ENCODE data around the gene RAB17.

Gene RAB17

GRCh38 chr2:237581751-237582746 lies 8.5 kb downstream of the RAB17 start:
- Mint-ChIP-seq H3K9me3 (no peaks in the 10 kb centered on the region), H3K4me3 (peak overlapping the region; percentile 26), H3K27me3 (peaks cover 1% of the 10 kb centered on the region), H3K36me3 (ENCODE audit: low read depth) (no peaks in the 10 kb centered on the region), H3K4me1 (peaks cover 10% of the 10 kb centered on the region), H3K27ac (peak overlapping the region; percentile 62)
- ATAC-seq: peak; percentile 91
- DNase-seq: peak; percentile 51

GRCh38 chr2:237581326-237581725 lies 9.2 kb downstream of the RAB17 start:
- peaks cover 4% of the 10 kb centered on the region for H3K27me3 Mint-ChIP-seq
- H3K27ac Mint-ChIP-seq: peak overlapping the region; percentile 62
- peak overlapping the region; percentile 26 for H3K4me3 Mint-ChIP-seq
- DNase-seq: no peak
- H3K36me3 Mint-ChIP-seq (ENCODE audit: low read depth): no peaks in the 10 kb centered on the region
- peaks cover 10% of the 10 kb centered on the region for H3K4me1 Mint-ChIP-seq
- ATAC-seq: no peak
- no peaks in the 10 kb centered on the region for H3K9me3 Mint-ChIP-seq

- Mint-ChIP-seq H3K4me1 (peaks cover 10% of the 10 kb centered on the region), H3K27ac (no peak overlapping the region), H3K36me3 (ENCODE audit: low read depth) (no peaks in the 10 kb centered on the region), H3K4me3 (no peak overlapping the region), H3K27me3 (peaks cover 3% of the 10 kb centered on the region), H3K9me3 (no peaks in the 10 kb centered on the region)
- DNase-seq (no peak), ATAC-seq (no peak)
Observed at GRCh38 chr2:237577956-237578870, 12.3 kb downstream of the RAB17 start.

- Mint-ChIP-seq H3K27me3 (peaks cover 3% of the 10 kb centered on the region), H3K9me3 (no peaks in the 10 kb centered on the region), H3K27ac (no peak overlapping the region), H3K4me3 (no peak overlapping the region), H3K36me3 (ENCODE audit: low read depth) (no peaks in the 10 kb centered on the region), H3K4me1 (peaks cover 9% of the 10 kb centered on the region)
- ATAC-seq (no peak), DNase-seq (no peak)
Observed at GRCh38 chr2:237577458-237577857, 13.1 kb downstream of the RAB17 start.

GRCh38 chr2:237576974-237577373 lies 13.6 kb downstream of the RAB17 start:
- peaks cover 5% of the 10 kb centered on the region for H3K27me3 Mint-ChIP-seq
- H3K27ac Mint-ChIP-seq: no peak overlapping the region
- ATAC-seq (no peak), DNase-seq (no peak)
- H3K4me1 Mint-ChIP-seq: peaks cover 9% of the 10 kb centered on the region
- H3K36me3 Mint-ChIP-seq (ENCODE audit: low read depth): no peaks in the 10 kb centered on the region
- H3K9me3 Mint-ChIP-seq: no peaks in the 10 kb centered on the region
- H3K4me3 Mint-ChIP-seq: no peak overlapping the region

- Mint-ChIP-seq H3K4me1 (peaks cover 8% of the 10 kb centered on the region), H3K9me3 (no peaks in the 10 kb centered on the region), H3K27me3 (peaks cover 9% of the 10 kb centered on the region), H3K4me3 (no peak overlapping the region), H3K36me3 (ENCODE audit: low read depth) (no peaks in the 10 kb centered on the region), H3K27ac (no peak overlapping the region)
- ATAC-seq (no peak), DNase-seq (no peak)
Observed at GRCh38 chr2:237575869-237576862, 14.4 kb downstream of the RAB17 start.

GRCh38 chr2:237574894-237575868 lies 15.4 kb downstream of the RAB17 start:
- ATAC-seq (no peak), DNase-seq (no peak)
- peaks cover 9% of the 10 kb centered on the region for H3K27me3 Mint-ChIP-seq
- H3K36me3 Mint-ChIP-seq (ENCODE audit: low read depth): no peaks in the 10 kb centered on the region
- peaks cover 6% of the 10 kb centered on the region for H3K4me1 Mint-ChIP-seq
- H3K27ac Mint-ChIP-seq: no peak overlapping the region
- H3K9me3 Mint-ChIP-seq: no peaks in the 10 kb centered on the region
- H3K4me3 Mint-ChIP-seq: no peak overlapping the region

- Mint-ChIP-seq H3K4me3 (no peak overlapping the region), H3K27ac (no peak overlapping the region), H3K27me3 (peaks cover 9% of the 10 kb centered on the region), H3K4me1 (peaks cover 6% of the 10 kb centered on the region), H3K9me3 (no peaks in the 10 kb centered on the region), H3K36me3 (ENCODE audit: low read depth) (no peaks in the 10 kb centered on the region)
- ATAC-seq (no peak), DNase-seq (no peak)
Observed at GRCh38 chr2:237574467-237574866, 16.1 kb downstream of the RAB17 start.

- Mint-ChIP-seq H3K4me1 (peaks cover 6% of the 10 kb centered on the region), H3K36me3 (ENCODE audit: low read depth) (no peaks in the 10 kb centered on the region), H3K9me3 (no peaks in the 10 kb centered on the region), H3K27me3 (peaks cover 9% of the 10 kb centered on the region), H3K4me3 (no peak overlapping the region), H3K27ac (no peak overlapping the region)
- DNase-seq (no peak), ATAC-seq (no peak)
Observed at GRCh38 chr2:237573721-237574415, 16.7 kb downstream of the RAB17 start.

GRCh38 chr2:237572742-237573101 lies 17.8 kb downstream of the RAB17 start:
- H3K4me1 Mint-ChIP-seq: peaks cover 6% of the 10 kb centered on the region
- DNase-seq: no peak
- H3K9me3 Mint-ChIP-seq: no peaks in the 10 kb centered on the region
- peaks cover 9% of the 10 kb centered on the region for H3K27me3 Mint-ChIP-seq
- no peak overlapping the region for H3K4me3 Mint-ChIP-seq
- H3K27ac Mint-ChIP-seq: no peak overlapping the region
- no peak for ATAC-seq
- H3K36me3 Mint-ChIP-seq (ENCODE audit: low read depth): no peaks in the 10 kb centered on the region

GRCh38 chr2:237572021-237572741 lies 18.4 kb downstream of the RAB17 start:
- H3K9me3 Mint-ChIP-seq: no peaks in the 10 kb centered on the region
- H3K4me1 Mint-ChIP-seq: peaks cover 6% of the 10 kb centered on the region
- no peak overlapping the region for H3K27ac Mint-ChIP-seq
- peaks cover 9% of the 10 kb centered on the region for H3K27me3 Mint-ChIP-seq
- H3K4me3 Mint-ChIP-seq: no peak overlapping the region
- ATAC-seq (peak; percentile 94), DNase-seq (peak; percentile 94)
- no peaks in the 10 kb centered on the region for H3K36me3 Mint-ChIP-seq (ENCODE audit: low read depth)

GRCh38 chr2:237571551-237571950 lies 19.0 kb downstream of the RAB17 start:
- peaks cover 9% of the 10 kb centered on the region for H3K27me3 Mint-ChIP-seq
- H3K9me3 Mint-ChIP-seq: no peaks in the 10 kb centered on the region

More at GRCh38 chr2:237571551-237571950, 19.0 kb downstream of the RAB17 start:
- Mint-ChIP-seq H3K4me3 (no peak overlapping the region), H3K27ac (no peak overlapping the region), H3K36me3 (ENCODE audit: low read depth) (no peaks in the 10 kb centered on the region), H3K4me1 (peaks cover 6% of the 10 kb centered on the region)
- no peak for DNase-seq
- no peak for ATAC-seq

Data from activated naive CD8-positive, alpha-beta T cell treated with anti-CD3 and anti-CD28 coated beads, Interleukin-2, amount 50 U/mL, for 24 hours (primary cell).